Testis (tissue), 3 donors: ENCODE results near the gene APOBEC3B. TPM values are rescaled to one million over a fixed set of nuclear protein-coding genes. Genes with fewer than 3 reads are reported as not detected.
A peak's percentile ranks its signal among the peaks of the same experiment; 100 is the strongest.
"Not testable (repeated sequence)": the region's sequence is repeated elsewhere in the genome, so short reads cannot be mapped to it uniquely, and the experiment has no call there.

ENCODE experiments used
- DNase-seq: peaks from one replicate; pipeline ENCODE4 v3.0.0-alpha.2; 2019
- H3K27ac ChIP-seq, 2 donors: fragments of 200-600 bp; sonication (generic); one replicate each; pipeline ENCODE4 v1.5.1; 2019
- H3K27me3 ChIP-seq: fragments of 200-600 bp; sonication (generic); one replicate; pipeline ENCODE4 v1.5.1; 2019
- H3K36me3 ChIP-seq: fragments of 200-600 bp; sonication (generic); one replicate; pipeline ENCODE4 v1.5.1; 2017; ENCODE audit warnings: low read depth; ENCODE audit errors: missing control alignments
- H3K4me1 ChIP-seq: fragments of 200-600 bp; sonication (generic); one replicate; pipeline ENCODE4 v1.5.1; 2019
- H3K4me3 ChIP-seq, 2 donors: fragments of 200-600 bp; sonication (generic); one replicate each; pipeline ENCODE4 v1.5.1; 2017 to 2019
- H3K9me3 ChIP-seq: fragments of 200-600 bp; sonication (generic); one replicate; pipeline ENCODE4 v1.5.1; 2017
- CTCF ChIP-seq, 3 experiments: fragments of 450-650 bp in 2 of 3; fragments of 200-600 bp in 1 of 3; sonication (generic) in 1 of 3; IDR thresholded peaks; one replicate each; pipeline ENCODE4 v1.5.1; 2016 to 2019; ENCODE audit warnings: antibody characterized with exemption in 3 of 3, mild to moderate bottlenecking in 2 of 3, moderate library complexity in 1 of 3
- POLR2A ChIP-seq: fragments of 450-650 bp; IDR thresholded peaks from one replicate; pipeline ENCODE4 v1.6.1; 2017; ENCODE audit warnings: antibody characterized with exemption, mild to moderate bottlenecking, moderate library complexity
- WGBS, 2 donors: methylation state at CpG; one replicate each; pipeline ENCODE4 v1.1.5; 2018; 5-methylcytosine and 5-hydroxymethylcytosine counted together
- intact Hi-C: fragments of 100-400 bp; cut with DNase I; formaldehyde crosslinking; loops from one replicate; pipeline ENCODE4 v1.15.1; 2023; ENCODE audit warnings: low total_unique reads
- polyA plus RNA-seq: library from polyadenylated mRNA; stranded (reverse); fragments of 350-450 nt; fragmentation: Illumina TruSeq; extraction: RNeasy Lipid Tissue Mini Kit (QIAGEN cat#74804); gene quantifications from one replicate; pipeline ENCODE4 v1.2.3, GENCODE V29; 2014; ENCODE audit warnings: low read depth, low replicate concordance; ENCODE audit not compliant: insufficient read depth
- total RNA-seq, 2 donors: library from RNA; depleted of rRNA; stranded (reverse); fragments of >200 nt; gene quantifications; one replicate each; pipeline ENCODE4 v1.2.3, GENCODE V29; 2016

APOBEC3B gene
- total and polyA plus RNA-seq, 3 donors from 2014 or later, result 0.69 to 2.0 (median 1.4) TPM

GRCh38 chr22:38941488-38941987 lies 40.6 kb upstream of the APOBEC3B start:
- no peak overlapping the region for H3K27ac ChIP-seq
- no peaks in the 10 kb centered on the region for H3K4me1 ChIP-seq
- H3K27me3 ChIP-seq, result no peaks in the 10 kb centered on the region
- no peak for TF ChIP-seq POLR2A
- TF ChIP-seq CTCF (IDR thresholded peaks at IDR 0.05), result no peak
- DNase-seq, result peak; percentile 22
- intact Hi-C loops, result no loop called here
- no peaks in the 10 kb centered on the region for H3K9me3 ChIP-seq
- H3K36me3 ChIP-seq, result no peaks in the 10 kb centered on the region
- no peak overlapping the region for H3K4me3 ChIP-seq
- WGBS, 2 donors, result 80 to 86% methylated on average over 13 of the region's 13 CpGs

GRCh38 chr22:38942702-38943101 lies 39.4 kb upstream of the APOBEC3B start:
- Histone ChIP-seq H3K27ac (no peak overlapping the region), H3K36me3 (no peaks in the 10 kb centered on the region), H3K9me3 (no peaks in the 10 kb centered on the region), H3K4me3 (no peak overlapping the region), H3K4me1 (no peaks in the 10 kb centered on the region), H3K27me3 (no peaks in the 10 kb centered on the region)
- intact Hi-C loops, result no loop called here
- 83 to 93% methylated on average over 5 of the region's 5 CpGs for WGBS, 2 donors
- TF ChIP-seq CTCF (IDR thresholded peaks at IDR 0.05) (no peak), POLR2A (no peak)
- no peak for DNase-seq

- TF ChIP-seq POLR2A, result no peak
- TF ChIP-seq CTCF (IDR thresholded peaks at IDR 0.05), result no peak
- H3K27ac ChIP-seq, result no peak overlapping the region
- intact Hi-C loops, result no loop called here
- H3K4me3 ChIP-seq, result no peak overlapping the region
- no peaks in the 10 kb centered on the region for H3K36me3 ChIP-seq
- H3K4me1 ChIP-seq, result no peaks in the 10 kb centered on the region
- no peaks in the 10 kb centered on the region for H3K9me3 ChIP-seq
- no peaks in the 10 kb centered on the region for H3K27me3 ChIP-seq
- 61 to 72% methylated on average over 9 of the region's 9 CpGs for WGBS, 2 donors
- no peak for DNase-seq
Measured at GRCh38 chr22:38943201-38943600, 38.9 kb upstream of the APOBEC3B start.

- Histone ChIP-seq H3K27me3 (no peaks in the 10 kb centered on the region), H3K27ac (no peak overlapping the region), H3K36me3 (no peaks in the 10 kb centered on the region), H3K4me3 (no peak overlapping the region), H3K4me1 (no peaks in the 10 kb centered on the region), H3K9me3 (no peaks in the 10 kb centered on the region)
- TF ChIP-seq CTCF (IDR thresholded peaks at IDR 0.05), result no peak
- TF ChIP-seq POLR2A, result no peak
- DNase-seq, result no peak
- intact Hi-C loops, result no loop called here
- 76 to 84% methylated on average over 3 of the region's 3 CpGs for WGBS, 2 donors
Measured at GRCh38 chr22:38943882-38944281, 38.3 kb upstream of the APOBEC3B start.

- intact Hi-C loops, result no loop called here
- Histone ChIP-seq H3K9me3 (no peaks in the 10 kb centered on the region), H3K4me3 (no peak overlapping the region), H3K27ac (no peak overlapping the region), H3K36me3 (no peaks in the 10 kb centered on the region), H3K4me1 (no peaks in the 10 kb centered on the region), H3K27me3 (no peaks in the 10 kb centered on the region)
- DNase-seq, result no peak
- TF ChIP-seq CTCF (IDR thresholded peaks at IDR 0.05) (no peak), POLR2A (no peak)
- WGBS, 2 donors, result 91 to 93% methylated on average over 7 of the region's 7 CpGs
Measured at GRCh38 chr22:38944653-38945052, 37.5 kb upstream of the APOBEC3B start.

- intact Hi-C loops, H3K36me3 ChIP-seq, H3K27me3 ChIP-seq, H3K27ac ChIP-seq, H3K4me3 ChIP-seq, DNase-seq, H3K4me1 ChIP-seq, H3K9me3 ChIP-seq: not testable (repeated sequence)
Measured at GRCh38 chr22:38945706-38946338, 36.3 kb upstream of the APOBEC3B start.
